MM.1S (cell line): ENCODE results near the gene PLN.

Source experiments
- CTCF ChIP-seq: fragments of 300-600 bp; sonication (generic); IDR thresholded peaks from 2 replicates; pipeline ENCODE4 v1.5.1; 2016; ENCODE audit warnings: antibody characterized with exemption, low read length, mixed read lengths
- EZH2 ChIP-seq: fragments of 300-600 bp; sonication (generic); optimal IDR thresholded peaks from 2 replicates; pipeline ENCODE3; 2017; ENCODE audit warnings: low read depth, mild to moderate bottlenecking, antibody characterized with exemption, low read length, mixed read lengths

GRCh38 chr6:118558464-118559217, 10.5 kb downstream of the PLN start:
- TF ChIP-seq EZH2 (no peak), CTCF (no peak)
